K562 (cell line): ENCODE measurements around the gene PIH1D1. TPM values are rescaled to one million over a fixed set of nuclear protein-coding genes. Genes with fewer than 3 reads are reported as not detected.

Experiments used
- ATAC-seq: fragments of 200-7000 bp; cut with Tn5 transposase; 3 replicates; pipeline ENCODE4 v1.9.1; 2020; ENCODE audit warnings: moderate library complexity
- BruUV-seq: library from RNA; stranded (reverse); fragments of 400-500 nt; replicated peaks from 2 replicates; lab custom pipeline; 2021; lab: Mats Ljungman, UMichigan
- CTCF ChIA-PET: fragments of 300-600 bp; formaldehyde crosslinking; extraction: SDS; loops from one replicate; lab custom pipeline; 2021; ENCODE audit warnings: low intra/inter-chr PET ratio; lab: Yijun Ruan, JAX
- POLR2A ChIA-PET: fragments of 300-600, 350-650 bp; sonication (Branson Sonifier 250); formaldehyde crosslinking; extraction: SDS; loops from one replicate; lab custom pipeline; 2021; ENCODE audit warnings: antibody characterized with exemption, inconsistent platforms; lab: Yijun Ruan, JAX
- DNase-seq, 4 experiments: peaks; one replicate each; pipeline versions ENCODE4 v3.0.0 to v3.0.0-alpha.2; 2011 to 2018; ENCODE audit warnings: low spot score in 3 of 4, mixed read lengths in 3 of 4; ENCODE audit errors: extremely low read depth in 1 of 4
- FAIRE-seq: peaks from 2 replicates; lab custom pipeline; 2011; peaks lifted over from hg19 to GRCh38; lab: Jason Lieb, UNC
- H2AFZ ChIP-seq: 2 replicates; pipeline ENCODE4 v1.6.0; 2011; ENCODE audit warnings: low read depth, low read length, control low read depth, inconsistent platforms
- H3K27ac ChIP-seq: fragments of 200-600 bp; 3 replicates; pipeline ENCODE4 v1.8.0; 2011; ENCODE audit warnings: low read depth, mild to moderate bottlenecking, control low read depth, inconsistent platforms, low read length, moderate library complexity, mixed read lengths; ENCODE audit errors: extremely low read depth
- H3K27me3 ChIP-seq, 2 experiments: fragments of 300-600 bp in 1 of 2; 2 replicates in 1 of 2; 3 replicates in 1 of 2; pipeline versions ENCODE4 v1.6.0 to v1.8.0; 2011; ENCODE audit warnings: inconsistent platforms in 2 of 2, low read length in 2 of 2, mild to moderate bottlenecking in 1 of 2, mixed read lengths in 1 of 2, moderate library complexity in 1 of 2; ENCODE audit not compliant: control insufficient read depth in 2 of 2, insufficient read depth in 2 of 2
- H3K36me3 ChIP-seq: fragments of 300-600 bp; 3 replicates; pipeline ENCODE4 v1.8.0; 2011; ENCODE audit warnings: mild to moderate bottlenecking, low read length, inconsistent platforms; ENCODE audit not compliant: control insufficient read depth, insufficient read depth
- H3K4me1 ChIP-seq, 2 experiments: fragments of 200-600 bp in 1 of 2; replicated peaks in 1 of 2; 2 replicates in 1 of 2; 3 replicates in 1 of 2; pipeline versions ENCODE4 v1.5.1 to v1.8.0; 2011; ENCODE audit warnings: inconsistent platforms in 2 of 2, low read length in 2 of 2, mild to moderate bottlenecking in 1 of 2, mixed read lengths in 1 of 2, moderate library complexity in 1 of 2; ENCODE audit not compliant: control insufficient read depth in 2 of 2, insufficient read depth in 2 of 2
- H3K4me2 ChIP-seq: 2 replicates; pipeline ENCODE4 v1.6.1; 2011; ENCODE audit warnings: low read length, control low read depth, inconsistent platforms, mixed read lengths; ENCODE audit not compliant: insufficient read depth
- H3K4me3 ChIP-seq: fragments of 200-600 bp; sonication (generic), shearing (Covaris generic); 2 replicates; pipeline ENCODE4 v1.5.1; 2016; ENCODE audit warnings: control low read depth, inconsistent platforms
- H3K79me2 ChIP-seq: fragments of 200-600 bp; 3 replicates; pipeline ENCODE4 v1.8.0; 2011; ENCODE audit warnings: low read length, inconsistent platforms; ENCODE audit not compliant: control insufficient read depth, insufficient read depth
- H3K9ac ChIP-seq, 2 experiments: 2 replicates each; pipeline versions ENCODE4 v1.6.0 to v1.6.1; 2011; ENCODE audit warnings: low read depth in 2 of 2, low read length in 2 of 2, control low read depth in 1 of 2, inconsistent platforms in 1 of 2, mild to moderate bottlenecking in 1 of 2, mixed read lengths in 1 of 2; ENCODE audit not compliant: insufficient read depth in 1 of 2
- H3K9me1 ChIP-seq: one replicate; pipeline ENCODE4 v1.6.0; 2011; ENCODE audit warnings: inconsistent platforms, mild to moderate bottlenecking, low read length, moderate library complexity; ENCODE audit not compliant: control insufficient read depth, insufficient read depth
- H3K9me3 ChIP-seq: replicated peaks from 2 replicates; pipeline ENCODE4 v1.5.1; 2011; ENCODE audit warnings: low read depth, low read length, inconsistent platforms; ENCODE audit not compliant: control insufficient read depth, insufficient read depth
- H4K20me1 ChIP-seq: replicated peaks from 2 replicates; pipeline ENCODE4 v1.6.1; 2011; ENCODE audit warnings: low read length, inconsistent platforms, mixed read lengths; ENCODE audit not compliant: control insufficient read depth, insufficient read depth
- BCOR ChIP-seq: fragments of 450-650 bp; IDR thresholded peaks from 2 replicates; pipeline ENCODE4 v1.6.1; 2016
- GTF2F1 ChIP-seq: IDR thresholded peaks from 2 replicates; pipeline ENCODE4 v1.6.1; 2011; ENCODE audit warnings: low read depth, low read length, improper control_type of control experiment
- MTA3 ChIP-seq: fragments of 450-650 bp; formaldehyde crosslinking; IDR thresholded peaks from 2 replicates; pipeline ENCODE4 v1.6.1; 2017; ENCODE audit warnings: mild to moderate bottlenecking, borderline replicate concordance
- SMC3 ChIP-seq: conservative IDR thresholded peaks from 2 replicates; pipeline ENCODE4 v1.6.1; 2011; ENCODE audit warnings: low read depth, low read length, improper control_type of control experiment; ENCODE audit not compliant: insufficient read depth
- SRSF7 ChIP-seq: fragments of 200-400 bp; formaldehyde crosslinking; optimal IDR thresholded peaks from 2 replicates; pipeline ENCODE3; 2017; ENCODE audit warnings: mild to moderate bottlenecking, low read depth, low read length
- ZBTB17 ChIP-seq: fragments of 450-650 bp; formaldehyde crosslinking; IDR thresholded peaks from 2 replicates; pipeline ENCODE4 v1.4.0; 2020; ENCODE audit warnings: mild to moderate bottlenecking
- ZNF217 ChIP-seq: sonication (generic); formaldehyde crosslinking; IDR thresholded peaks from 2 replicates; pipeline ENCODE4 v1.8.0; 2022; ENCODE audit warnings: mild to moderate bottlenecking, missing genetic modification reagents
- WGBS: fragments of 100-300 bp; shearing (Covaris generic); methylation state at CpG from one replicate; pipeline ENCODE4 v1.1.6; 2016; ENCODE audit warnings: low coverage, mixed read lengths; ENCODE audit not compliant: insufficient coverage; ENCODE audit errors: missing lambda C conversion rate; 5-methylcytosine and 5-hydroxymethylcytosine counted together
- in situ Hi-C: fragments of 300-500 bp; cut with MboI; formaldehyde crosslinking; loops from 4 replicates; pipeline ENCODE4 v1.15.0; 2018; ENCODE audit warnings: inconsistent platforms, mixed read lengths
- intact Hi-C: fragments of 100-400 bp; cut with micrococcal nuclease; formaldehyde crosslinking; loops from 2 replicates; pipeline ENCODE4 v1.14.2; 2022
- polyA plus RNA-seq, 8 experiments: library from polyadenylated mRNA; depleted of rRNA in 4 of 8; stranded (reverse) in 5 of 8; unstranded in 3 of 8; fragments of >200 nt; fragmentation: Nextera tagmentation in 2 of 8; fragmentation: Illumina TruSeq in 1 of 8; extraction: Ambion mirVana in 2 of 8; extraction: Trizol in 1 of 8; gene quantifications; 2 replicates each; pipeline versions ENCODE4 v1.2.1 to v1.2.3, GENCODE V29; 2011 to 2014; ENCODE audit warnings: inconsistent platforms in 1 of 8, missing spikeins in 1 of 8
- total RNA-seq, 7 experiments: library from RNA; depleted of rRNA in 6 of 7; stranded (reverse); fragments of >200 nt in 6 of 7; fragmentation: Illumina TruSeq in 2 of 7; extraction: Trizol in 2 of 7; gene quantifications; 2 replicates each; pipeline versions ENCODE4 v1.2.1 to v1.2.3, GENCODE V29; 2011 to 2021; ENCODE audit warnings: low replicate concordance in 1 of 7
- TF ChIP-seq, protein P1 (sequence below), 2 experiments: fragments of 450-650 bp; IDR thresholded peaks; 2 replicates each; pipeline ENCODE4 v1.6.1; 2018; ENCODE audit warnings: mild to moderate bottlenecking in 2 of 2, low read depth in 1 of 2; ENCODE audit not compliant: partially characterized antibody in 2 of 2
- TF ChIP-seq, protein P2 (sequence below): sonication (generic); formaldehyde crosslinking; IDR thresholded peaks from 2 replicates; pipeline ENCODE4 v1.8.0; 2022; ENCODE audit warnings: missing genetic modification reagents, mild to moderate bottlenecking, borderline replicate concordance
- TF ChIP-seq, protein P3 (sequence below): fragments of 450-650 bp; IDR thresholded peaks from 2 replicates; pipeline ENCODE4 v1.6.1; 2018; ENCODE audit not compliant: partially characterized antibody

PIH1D1 gene
- total and polyA plus RNA-seq, 9 of the 15 experiments (the other 6 are each of a cell fraction or from before 2014, with no cell fraction given) = 26.5 to 224 (median 137) TPM

DNA sequence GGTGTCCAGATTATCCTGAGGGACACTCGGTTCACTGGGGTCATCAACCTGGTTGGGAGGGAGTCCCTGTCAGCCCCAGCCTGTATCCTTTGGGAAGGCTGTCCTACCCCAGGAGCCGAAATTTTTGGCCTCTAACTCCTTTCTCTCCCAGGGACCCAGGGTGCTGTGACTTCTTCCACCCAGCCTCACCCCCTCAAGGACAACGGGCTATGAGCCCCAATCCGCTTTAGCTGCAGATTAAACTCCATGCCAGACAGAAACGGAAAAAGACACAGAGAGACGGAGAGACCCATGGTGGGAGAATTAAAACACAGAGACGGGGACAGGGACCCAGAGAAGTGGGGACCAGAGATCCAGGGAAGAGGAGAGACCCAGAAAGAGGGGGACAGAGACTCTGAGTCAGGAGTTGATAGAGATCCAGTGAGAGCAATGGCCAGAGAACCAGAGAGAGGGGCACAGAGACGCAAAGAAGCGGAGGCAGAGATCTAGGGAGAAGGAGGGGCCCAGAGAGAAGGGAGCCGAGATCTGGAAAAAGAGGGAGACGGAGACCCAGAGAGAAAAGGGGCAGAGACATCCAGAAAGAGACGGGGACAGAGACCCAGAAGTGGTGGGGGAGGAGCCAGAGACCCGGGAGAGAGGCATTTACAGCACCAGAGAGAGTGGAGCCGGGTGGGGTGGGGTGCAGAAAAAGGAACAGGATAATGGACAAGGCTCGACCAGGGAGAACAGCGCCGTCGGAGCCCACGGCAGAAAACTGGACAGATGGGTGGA is 11.0 kb downstream of the PIH1D1 start (continued):
- TF ChIP-seq, protein P1, sequence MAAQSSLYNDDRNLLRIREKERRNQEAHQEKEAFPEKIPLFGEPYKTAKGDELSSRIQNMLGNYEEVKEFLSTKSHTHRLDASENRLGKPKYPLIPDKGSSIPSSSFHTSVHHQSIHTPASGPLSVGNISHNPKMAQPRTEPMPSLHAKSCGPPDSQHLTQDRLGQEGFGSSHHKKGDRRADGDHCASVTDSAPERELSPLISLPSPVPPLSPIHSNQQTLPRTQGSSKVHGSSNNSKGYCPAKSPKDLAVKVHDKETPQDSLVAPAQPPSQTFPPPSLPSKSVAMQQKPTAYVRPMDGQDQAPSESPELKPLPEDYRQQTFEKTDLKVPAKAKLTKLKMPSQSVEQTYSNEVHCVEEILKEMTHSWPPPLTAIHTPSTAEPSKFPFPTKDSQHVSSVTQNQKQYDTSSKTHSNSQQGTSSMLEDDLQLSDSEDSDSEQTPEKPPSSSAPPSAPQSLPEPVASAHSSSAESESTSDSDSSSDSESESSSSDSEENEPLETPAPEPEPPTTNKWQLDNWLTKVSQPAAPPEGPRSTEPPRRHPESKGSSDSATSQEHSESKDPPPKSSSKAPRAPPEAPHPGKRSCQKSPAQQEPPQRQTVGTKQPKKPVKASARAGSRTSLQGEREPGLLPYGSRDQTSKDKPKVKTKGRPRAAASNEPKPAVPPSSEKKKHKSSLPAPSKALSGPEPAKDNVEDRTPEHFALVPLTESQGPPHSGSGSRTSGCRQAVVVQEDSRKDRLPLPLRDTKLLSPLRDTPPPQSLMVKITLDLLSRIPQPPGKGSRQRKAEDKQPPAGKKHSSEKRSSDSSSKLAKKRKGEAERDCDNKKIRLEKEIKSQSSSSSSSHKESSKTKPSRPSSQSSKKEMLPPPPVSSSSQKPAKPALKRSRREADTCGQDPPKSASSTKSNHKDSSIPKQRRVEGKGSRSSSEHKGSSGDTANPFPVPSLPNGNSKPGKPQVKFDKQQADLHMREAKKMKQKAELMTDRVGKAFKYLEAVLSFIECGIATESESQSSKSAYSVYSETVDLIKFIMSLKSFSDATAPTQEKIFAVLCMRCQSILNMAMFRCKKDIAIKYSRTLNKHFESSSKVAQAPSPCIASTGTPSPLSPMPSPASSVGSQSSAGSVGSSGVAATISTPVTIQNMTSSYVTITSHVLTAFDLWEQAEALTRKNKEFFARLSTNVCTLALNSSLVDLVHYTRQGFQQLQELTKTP (IDR thresholded peaks at IDR 0.05; ENCODE audit: low read depth in 1 of 2, partially characterized antibody in 2 of 2) = peak in 1 of 2 experiments; percentile 26
- TF ChIP-seq BCOR (peak; percentile 67; the same call in 1 of the 2 replicates), GTF2F1 (no peak)

DNA sequence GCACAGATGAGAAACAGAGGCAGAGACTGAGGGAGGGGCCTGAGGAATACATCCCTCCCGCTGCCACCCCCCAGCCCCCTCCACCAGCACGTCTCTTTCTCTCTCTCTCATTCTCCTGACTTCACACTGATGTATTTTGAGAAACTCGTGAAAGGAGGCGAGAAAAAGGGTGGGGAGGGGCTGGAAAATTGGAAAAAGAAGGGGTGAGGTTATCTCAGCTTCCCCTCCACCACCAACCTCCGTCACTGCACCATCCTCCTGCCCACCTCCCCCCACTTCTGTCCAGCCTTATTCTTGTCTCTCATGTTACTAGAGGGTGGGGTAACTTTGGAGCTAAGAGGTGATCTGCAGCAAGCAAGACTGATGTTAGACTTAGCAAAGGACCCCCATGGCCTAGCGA is 11.8 kb downstream of the PIH1D1 start:
- Histone ChIP-seq H3K4me1 (peaks cover 37 to 54% of the 10 kb centered on the region in 2 experiments), H3K27me3 (peaks cover 7 to 19% of the 10 kb centered on the region in 2 experiments; a peak in 4 of 5 replicates), H3K4me2 (0 out of 2 replicates have a peak overlapping the region, but pooled peaks have one; percentile 3), H3K4me3 (no peak overlapping the region), H3K9ac (peak overlapping the region in 1 of 2 experiments; percentile 22; a peak in 1 of 4 replicates), H2AFZ (no peak overlapping the region), H3K36me3 (no peaks in the 10 kb centered on the region), H3K9me1 (no peaks in the 10 kb centered on the region), H3K9me3 (no peaks in the 10 kb centered on the region), H3K79me2 (no peaks in the 10 kb centered on the region), H4K20me1 (no peaks in the 10 kb centered on the region), H3K27ac (no peak overlapping the region)
- in situ Hi-C loops = loop anchor here (5.0 kb wide), 1 partner anchor 48 kb away; no protein-coding TSS in a partner anchor
- DNase-seq = no peak
- 9% methylated on average over 4 of the region's 6 CpGs for whole genome bisulfite sequencing
- BruUV-seq = no TSS peak
- ChIA-PET POLR2A (interaction anchor here (0.6 to 3.7 kb wide), 3 partner anchors 9 to 216 kb away, joined by 3 to 14 read pairs (median 3); no protein-coding TSS in a partner anchor), CTCF (no interaction called here)
- no peak for ATAC-seq
- FAIRE-seq = no peak
- intact Hi-C loops = loop anchor here (5.0 to 10.0 kb wide), 2 partner anchors 175 to 288 kb away; no protein-coding TSS in a partner anchor
- TF ChIP-seq MTA3 = no peak
- TF ChIP-seq, protein P2, sequence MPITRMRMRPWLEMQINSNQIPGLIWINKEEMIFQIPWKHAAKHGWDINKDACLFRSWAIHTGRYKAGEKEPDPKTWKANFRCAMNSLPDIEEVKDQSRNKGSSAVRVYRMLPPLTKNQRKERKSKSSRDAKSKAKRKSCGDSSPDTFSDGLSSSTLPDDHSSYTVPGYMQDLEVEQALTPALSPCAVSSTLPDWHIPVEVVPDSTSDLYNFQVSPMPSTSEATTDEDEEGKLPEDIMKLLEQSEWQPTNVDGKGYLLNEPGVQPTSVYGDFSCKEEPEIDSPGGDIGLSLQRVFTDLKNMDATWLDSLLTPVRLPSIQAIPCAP (CRISPR knock-in tag) = no peak
- no peak for TF ChIP-seq ZNF217 (CRISPR knock-in tag)
- no peak for TF ChIP-seq SMC3
- TF ChIP-seq, protein P3, sequence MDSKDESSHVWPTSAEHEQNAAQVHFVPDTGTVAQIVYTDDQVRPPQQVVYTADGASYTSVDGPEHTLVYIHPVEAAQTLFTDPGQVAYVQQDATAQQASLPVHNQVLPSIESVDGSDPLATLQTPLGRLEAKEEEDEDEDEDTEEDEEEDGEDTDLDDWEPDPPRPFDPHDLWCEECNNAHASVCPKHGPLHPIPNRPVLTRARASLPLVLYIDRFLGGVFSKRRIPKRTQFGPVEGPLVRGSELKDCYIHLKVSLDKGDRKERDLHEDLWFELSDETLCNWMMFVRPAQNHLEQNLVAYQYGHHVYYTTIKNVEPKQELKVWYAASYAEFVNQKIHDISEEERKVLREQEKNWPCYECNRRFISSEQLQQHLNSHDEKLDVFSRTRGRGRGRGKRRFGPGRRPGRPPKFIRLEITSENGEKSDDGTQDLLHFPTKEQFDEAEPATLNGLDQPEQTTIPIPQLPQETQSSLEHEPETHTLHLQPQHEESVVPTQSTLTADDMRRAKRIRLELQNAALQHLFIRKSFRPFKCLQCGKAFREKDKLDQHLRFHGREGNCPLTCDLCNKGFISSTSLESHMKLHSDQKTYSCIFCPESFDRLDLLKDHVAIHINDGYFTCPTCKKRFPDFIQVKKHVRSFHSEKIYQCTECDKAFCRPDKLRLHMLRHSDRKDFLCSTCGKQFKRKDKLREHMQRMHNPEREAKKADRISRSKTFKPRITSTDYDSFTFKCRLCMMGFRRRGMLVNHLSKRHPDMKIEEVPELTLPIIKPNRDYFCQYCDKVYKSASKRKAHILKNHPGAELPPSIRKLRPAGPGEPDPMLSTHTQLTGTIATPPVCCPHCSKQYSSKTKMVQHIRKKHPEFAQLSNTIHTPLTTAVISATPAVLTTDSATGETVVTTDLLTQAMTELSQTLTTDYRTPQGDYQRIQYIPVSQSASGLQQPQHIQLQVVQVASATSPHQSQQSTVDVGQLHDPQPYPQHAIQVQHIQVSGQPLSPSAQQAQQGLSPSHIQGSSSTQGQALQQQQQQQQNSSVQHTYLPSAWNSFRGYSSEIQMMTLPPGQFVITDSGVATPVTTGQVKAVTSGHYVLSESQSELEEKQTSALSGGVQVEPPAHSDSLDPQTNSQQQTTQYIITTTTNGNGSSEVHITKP = no peak
- TF ChIP-seq ZBTB17 (CRISPR knock-in tag) = no peak
- no peak for TF ChIP-seq SRSF7
